WTC11 (cell line): ENCODE results near the gene ARHGAP30. TPM values are rescaled to one million over a fixed set of nuclear protein-coding genes. Genes with fewer than 3 reads are reported as not detected.

ENCODE experiments used
- ATAC-seq: fragments of 200-7000 bp; cut with Tn5 transposase; 2 replicates; pipeline ENCODE4 v1.10.0; 2021; ENCODE audit warnings: mild to moderate bottlenecking, moderate library complexity
- CTCF ChIA-PET: fragments of 300-600 bp; sonication (Branson Sonifier 250); formaldehyde crosslinking; loops from one replicate; lab custom pipeline; 2021; ENCODE audit warnings: antibody characterized with exemption; lab: Charles Lee
- POLR2A ChIA-PET: fragments of 350-600 bp; sonication (Branson Sonifier 250); formaldehyde crosslinking; loops from one replicate; lab custom pipeline; 2021; ENCODE audit warnings: antibody characterized with exemption; lab: Charles Lee
- DNase-seq: peaks from one replicate; pipeline ENCODE4 v3.0.0; 2021; ENCODE audit warnings: low spot score
- H3K27ac Mint-ChIP-seq: 2 replicates; pipeline ENCODE4 v1.8.0; 2021; ENCODE audit warnings: mixed read lengths
- H3K27me3 Mint-ChIP-seq: 2 replicates; pipeline ENCODE4 v1.8.0; 2021; ENCODE audit warnings: low read depth, mild to moderate bottlenecking, moderate library complexity, mixed read lengths
- H3K36me3 Mint-ChIP-seq: 2 replicates; pipeline ENCODE4 v1.8.0; 2021; ENCODE audit warnings: mixed read lengths
- H3K4me1 Mint-ChIP-seq: 2 replicates; pipeline ENCODE4 v1.8.0; 2022; ENCODE audit warnings: mixed read lengths
- H3K4me3 Mint-ChIP-seq: 2 replicates; pipeline ENCODE4 v1.8.0; 2021; ENCODE audit warnings: mild to moderate bottlenecking, moderate library complexity, mixed read lengths
- H3K9me3 Mint-ChIP-seq: 2 replicates; pipeline ENCODE4 v1.8.0; 2021; ENCODE audit warnings: mixed read lengths
- CREB1 ChIP-seq: sonication (generic); formaldehyde crosslinking; IDR thresholded peaks from 2 replicates; pipeline ENCODE4 v1.8.0; 2023; ENCODE audit warnings: mild to moderate bottlenecking, missing genetic modification reagents
- ELF4 ChIP-seq: sonication (generic); formaldehyde crosslinking; IDR thresholded peaks from 2 replicates; pipeline ENCODE4 v1.8.1; 2022; ENCODE audit warnings: low read depth, mild to moderate bottlenecking, moderate library complexity, missing genetic modification reagents
- EMX1 ChIP-seq: fragments of 250-450 bp; sonication (Bioruptor Pico); IDR thresholded peaks from 2 replicates; pipeline ENCODE4 v1.8.0; 2021; ENCODE audit warnings: mild to moderate bottlenecking
- FOXJ3 ChIP-seq: sonication (generic); formaldehyde crosslinking; IDR thresholded peaks from 2 replicates; pipeline ENCODE4 v1.9.0; 2021; ENCODE audit warnings: missing genetic modification reagents, mild to moderate bottlenecking, borderline replicate concordance
- GTF2I ChIP-seq: fragments of 250-450 bp; sonication (Bioruptor Pico); conservative IDR thresholded peaks from 2 replicates; pipeline ENCODE4 v1.4.0; 2021; ENCODE audit warnings: mild to moderate bottlenecking
- KAT7 ChIP-seq: sonication (generic); formaldehyde crosslinking; IDR thresholded peaks from 2 replicates; pipeline ENCODE4 v1.8.1; 2023; ENCODE audit warnings: missing genetic modification reagents, mild to moderate bottlenecking, borderline replicate concordance
- SMAD4 ChIP-seq: sonication (generic); formaldehyde crosslinking; IDR thresholded peaks from 2 replicates; pipeline ENCODE4 v1.8.0; 2022; ENCODE audit warnings: mild to moderate bottlenecking, missing genetic modification reagents
- TEAD1 ChIP-seq: sonication (generic); formaldehyde crosslinking; IDR thresholded peaks from 2 replicates; pipeline ENCODE4 v1.8.0; 2022; ENCODE audit warnings: mild to moderate bottlenecking, missing genetic modification reagents
- TP53 ChIP-seq: sonication (generic); formaldehyde crosslinking; IDR thresholded peaks from 2 replicates; pipeline ENCODE4 v1.8.1; 2023; ENCODE audit warnings: mild to moderate bottlenecking, missing genetic modification reagents
- ZBTB21 ChIP-seq: sonication (generic); formaldehyde crosslinking; IDR thresholded peaks from 2 replicates; pipeline ENCODE4 v1.8.1; 2023; ENCODE audit warnings: mild to moderate bottlenecking, missing genetic modification reagents, borderline replicate concordance
- ZNF416 ChIP-seq: fragments of 250-450 bp; sonication (Bioruptor Pico); IDR thresholded peaks from 2 replicates; pipeline ENCODE4 v1.9.0; 2021; ENCODE audit warnings: mild to moderate bottlenecking, inconsistent platforms
- total RNA-seq: library from RNA; stranded (reverse); gene quantifications from 3 replicates; pipeline ENCODE4 v1.2.3, GENCODE V29; 2021
- TF ChIP-seq, protein P1 (sequence below): sonication (generic); formaldehyde crosslinking; IDR thresholded peaks from 2 replicates; pipeline ENCODE4 v1.8.0; 2023; ENCODE audit warnings: mild to moderate bottlenecking, missing genetic modification reagents
- TF ChIP-seq, protein P2 (sequence below): fragments of 250-450 bp; sonication (Bioruptor Pico); IDR thresholded peaks from 2 replicates; pipeline ENCODE4 v1.9.0; 2021; ENCODE audit warnings: mild to moderate bottlenecking
- TF ChIP-seq, protein P3 (sequence below): sonication (generic); formaldehyde crosslinking; IDR thresholded peaks from 2 replicates; pipeline ENCODE4 v1.8.1; 2023; ENCODE audit warnings: mild to moderate bottlenecking, moderate library complexity, missing genetic modification reagents
- TF ChIP-seq, protein P4 (sequence below): sonication (generic); formaldehyde crosslinking; IDR thresholded peaks from 2 replicates; pipeline ENCODE4 v1.8.0; 2022; ENCODE audit warnings: mild to moderate bottlenecking, missing genetic modification reagents
- TF ChIP-seq, protein P5 (sequence below): sonication (generic); formaldehyde crosslinking; IDR thresholded peaks from 2 replicates; pipeline ENCODE4 v1.8.1; 2022; ENCODE audit warnings: mild to moderate bottlenecking, moderate library complexity, missing genetic modification reagents
- TF ChIP-seq, protein P6 (sequence below): sonication (generic); formaldehyde crosslinking; IDR thresholded peaks from 2 replicates; pipeline ENCODE4 v1.8.0; 2023; ENCODE audit warnings: missing genetic modification reagents, mild to moderate bottlenecking, borderline replicate concordance
- TF ChIP-seq, protein P7 (sequence below): sonication (generic); formaldehyde crosslinking; IDR thresholded peaks from 2 replicates; pipeline ENCODE4 v1.8.1; 2022; ENCODE audit warnings: low read depth, mild to moderate bottlenecking, moderate library complexity, missing genetic modification reagents, borderline replicate concordance

Gene ARHGAP30
- total RNA-seq, 1 experiment from 2014 or later, result 0.52 TPM

DNA sequence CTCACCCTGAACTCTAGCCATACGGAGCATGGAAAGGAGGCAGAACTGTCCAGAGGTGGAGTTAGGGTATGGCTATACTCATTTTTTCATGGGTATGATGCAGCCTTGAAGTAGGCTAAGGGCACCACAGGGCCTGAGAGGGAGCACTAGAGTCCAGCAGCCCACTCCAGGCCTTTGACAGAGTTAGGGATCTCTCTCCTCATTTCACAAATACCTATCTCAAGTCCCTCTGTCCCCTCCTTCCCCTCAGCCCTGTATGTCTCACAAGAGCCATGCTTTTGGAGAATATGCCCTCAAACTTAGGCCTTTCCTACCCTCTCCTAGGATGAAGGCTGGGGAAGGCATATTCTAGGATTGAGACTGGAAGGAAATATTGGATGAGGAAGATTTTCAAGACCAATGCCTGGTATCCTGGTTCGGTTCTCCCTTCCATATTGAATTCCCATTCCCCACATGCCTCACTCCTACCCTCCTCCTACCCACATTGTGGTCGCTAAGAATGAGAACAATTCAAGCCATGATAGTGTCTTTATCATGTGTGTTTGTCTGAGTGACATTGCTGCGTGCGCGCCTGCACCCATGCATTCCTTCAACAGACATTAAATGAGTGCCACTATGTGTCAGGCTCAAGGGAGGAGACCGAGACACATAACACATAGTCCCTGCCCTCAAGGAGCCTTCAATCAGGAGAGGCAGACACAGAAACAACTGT lies 22.3 kb upstream of the ARHGAP30 start (continued):
- TF ChIP-seq, protein P1, sequence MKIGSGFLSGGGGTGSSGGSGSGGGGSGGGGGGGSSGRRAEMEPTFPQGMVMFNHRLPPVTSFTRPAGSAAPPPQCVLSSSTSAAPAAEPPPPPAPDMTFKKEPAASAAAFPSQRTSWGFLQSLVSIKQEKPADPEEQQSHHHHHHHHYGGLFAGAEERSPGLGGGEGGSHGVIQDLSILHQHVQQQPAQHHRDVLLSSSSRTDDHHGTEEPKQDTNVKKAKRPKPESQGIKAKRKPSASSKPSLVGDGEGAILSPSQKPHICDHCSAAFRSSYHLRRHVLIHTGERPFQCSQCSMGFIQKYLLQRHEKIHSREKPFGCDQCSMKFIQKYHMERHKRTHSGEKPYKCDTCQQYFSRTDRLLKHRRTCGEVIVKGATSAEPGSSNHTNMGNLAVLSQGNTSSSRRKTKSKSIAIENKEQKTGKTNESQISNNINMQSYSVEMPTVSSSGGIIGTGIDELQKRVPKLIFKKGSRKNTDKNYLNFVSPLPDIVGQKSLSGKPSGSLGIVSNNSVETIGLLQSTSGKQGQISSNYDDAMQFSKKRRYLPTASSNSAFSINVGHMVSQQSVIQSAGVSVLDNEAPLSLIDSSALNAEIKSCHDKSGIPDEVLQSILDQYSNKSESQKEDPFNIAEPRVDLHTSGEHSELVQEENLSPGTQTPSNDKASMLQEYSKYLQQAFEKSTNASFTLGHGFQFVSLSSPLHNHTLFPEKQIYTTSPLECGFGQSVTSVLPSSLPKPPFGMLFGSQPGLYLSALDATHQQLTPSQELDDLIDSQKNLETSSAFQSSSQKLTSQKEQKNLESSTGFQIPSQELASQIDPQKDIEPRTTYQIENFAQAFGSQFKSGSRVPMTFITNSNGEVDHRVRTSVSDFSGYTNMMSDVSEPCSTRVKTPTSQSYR (CRISPR knock-in tag), result no peak
- no peak for TF ChIP-seq SMAD4 (CRISPR knock-in tag)

DNA sequence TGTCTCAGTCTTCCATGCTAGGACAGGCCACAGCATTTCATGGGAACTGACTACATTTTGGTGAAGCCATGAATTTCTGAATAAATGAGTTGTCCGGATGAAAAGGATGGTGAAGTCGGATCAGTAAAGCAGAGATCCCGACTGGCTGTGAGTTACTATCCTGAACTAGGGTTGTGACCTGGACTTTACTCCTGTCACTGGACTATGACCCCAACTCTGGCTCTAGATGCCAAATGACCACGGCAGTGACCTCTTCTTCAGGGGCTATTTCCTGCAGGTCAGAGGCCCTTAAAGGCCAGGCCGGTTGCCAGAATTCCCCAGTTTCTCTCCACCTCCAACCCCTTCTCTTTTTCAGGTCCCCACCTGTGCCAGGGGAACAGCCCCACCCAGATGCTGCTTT lies 21.4 kb upstream of the ARHGAP30 start:
- H3K4me1 Mint-ChIP-seq, result peaks cover 13% of the 10 kb centered on the region
- POLR2A ChIA-PET, result no interaction called here

More for the DNA sequence above, 21.4 kb upstream of the ARHGAP30 start:
- no peak for TF ChIP-seq CREB1 (CRISPR knock-in tag)
- TF ChIP-seq, protein P2, sequence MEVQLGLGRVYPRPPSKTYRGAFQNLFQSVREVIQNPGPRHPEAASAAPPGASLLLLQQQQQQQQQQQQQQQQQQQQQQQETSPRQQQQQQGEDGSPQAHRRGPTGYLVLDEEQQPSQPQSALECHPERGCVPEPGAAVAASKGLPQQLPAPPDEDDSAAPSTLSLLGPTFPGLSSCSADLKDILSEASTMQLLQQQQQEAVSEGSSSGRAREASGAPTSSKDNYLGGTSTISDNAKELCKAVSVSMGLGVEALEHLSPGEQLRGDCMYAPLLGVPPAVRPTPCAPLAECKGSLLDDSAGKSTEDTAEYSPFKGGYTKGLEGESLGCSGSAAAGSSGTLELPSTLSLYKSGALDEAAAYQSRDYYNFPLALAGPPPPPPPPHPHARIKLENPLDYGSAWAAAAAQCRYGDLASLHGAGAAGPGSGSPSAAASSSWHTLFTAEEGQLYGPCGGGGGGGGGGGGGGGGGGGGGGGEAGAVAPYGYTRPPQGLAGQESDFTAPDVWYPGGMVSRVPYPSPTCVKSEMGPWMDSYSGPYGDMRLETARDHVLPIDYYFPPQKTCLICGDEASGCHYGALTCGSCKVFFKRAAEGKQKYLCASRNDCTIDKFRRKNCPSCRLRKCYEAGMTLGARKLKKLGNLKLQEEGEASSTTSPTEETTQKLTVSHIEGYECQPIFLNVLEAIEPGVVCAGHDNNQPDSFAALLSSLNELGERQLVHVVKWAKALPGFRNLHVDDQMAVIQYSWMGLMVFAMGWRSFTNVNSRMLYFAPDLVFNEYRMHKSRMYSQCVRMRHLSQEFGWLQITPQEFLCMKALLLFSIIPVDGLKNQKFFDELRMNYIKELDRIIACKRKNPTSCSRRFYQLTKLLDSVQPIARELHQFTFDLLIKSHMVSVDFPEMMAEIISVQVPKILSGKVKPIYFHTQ (CRISPR knock-in tag), result no peak
- TF ChIP-seq GTF2I (CRISPR knock-in tag), result no peak
- TF ChIP-seq, protein P3, sequence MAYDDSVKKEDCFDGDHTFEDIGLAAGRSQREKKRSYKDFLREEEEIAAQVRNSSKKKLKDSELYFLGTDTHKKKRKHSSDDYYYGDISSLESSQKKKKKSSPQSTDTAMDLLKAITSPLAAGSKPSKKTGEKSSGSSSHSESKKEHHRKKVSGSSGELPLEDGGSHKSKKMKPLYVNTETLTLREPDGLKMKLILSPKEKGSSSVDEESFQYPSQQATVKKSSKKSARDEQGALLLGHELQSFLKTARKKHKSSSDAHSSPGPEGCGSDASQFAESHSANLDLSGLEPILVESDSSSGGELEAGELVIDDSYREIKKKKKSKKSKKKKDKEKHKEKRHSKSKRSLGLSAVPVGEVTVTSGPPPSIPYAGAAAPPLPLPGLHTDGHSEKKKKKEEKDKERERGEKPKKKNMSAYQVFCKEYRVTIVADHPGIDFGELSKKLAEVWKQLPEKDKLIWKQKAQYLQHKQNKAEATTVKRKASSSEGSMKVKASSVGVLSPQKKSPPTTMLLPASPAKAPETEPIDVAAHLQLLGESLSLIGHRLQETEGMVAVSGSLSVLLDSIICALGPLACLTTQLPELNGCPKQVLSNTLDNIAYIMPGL (CRISPR knock-in tag), result no peak
- TF ChIP-seq TP53 (CRISPR knock-in tag), result no peak
- TF ChIP-seq, protein P4, sequence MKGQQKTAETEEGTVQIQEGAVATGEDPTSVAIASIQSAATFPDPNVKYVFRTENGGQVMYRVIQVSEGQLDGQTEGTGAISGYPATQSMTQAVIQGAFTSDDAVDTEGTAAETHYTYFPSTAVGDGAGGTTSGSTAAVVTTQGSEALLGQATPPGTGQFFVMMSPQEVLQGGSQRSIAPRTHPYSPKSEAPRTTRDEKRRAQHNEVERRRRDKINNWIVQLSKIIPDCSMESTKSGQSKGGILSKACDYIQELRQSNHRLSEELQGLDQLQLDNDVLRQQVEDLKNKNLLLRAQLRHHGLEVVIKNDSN, result no peak
- TF ChIP-seq, protein P5, sequence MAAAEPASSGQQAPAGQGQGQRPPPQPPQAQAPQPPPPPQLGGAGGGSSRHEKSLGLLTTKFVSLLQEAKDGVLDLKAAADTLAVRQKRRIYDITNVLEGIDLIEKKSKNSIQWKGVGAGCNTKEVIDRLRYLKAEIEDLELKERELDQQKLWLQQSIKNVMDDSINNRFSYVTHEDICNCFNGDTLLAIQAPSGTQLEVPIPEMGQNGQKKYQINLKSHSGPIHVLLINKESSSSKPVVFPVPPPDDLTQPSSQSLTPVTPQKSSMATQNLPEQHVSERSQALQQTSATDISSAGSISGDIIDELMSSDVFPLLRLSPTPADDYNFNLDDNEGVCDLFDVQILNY, result no peak
- no peak for TF ChIP-seq FOXJ3 (CRISPR knock-in tag)
- TF ChIP-seq ELF4 (CRISPR knock-in tag), result no peak
- TF ChIP-seq ZNF416 (CRISPR knock-in tag), result no peak
- no peak for TF ChIP-seq TEAD1 (CRISPR knock-in tag)
- TF ChIP-seq, protein P6, sequence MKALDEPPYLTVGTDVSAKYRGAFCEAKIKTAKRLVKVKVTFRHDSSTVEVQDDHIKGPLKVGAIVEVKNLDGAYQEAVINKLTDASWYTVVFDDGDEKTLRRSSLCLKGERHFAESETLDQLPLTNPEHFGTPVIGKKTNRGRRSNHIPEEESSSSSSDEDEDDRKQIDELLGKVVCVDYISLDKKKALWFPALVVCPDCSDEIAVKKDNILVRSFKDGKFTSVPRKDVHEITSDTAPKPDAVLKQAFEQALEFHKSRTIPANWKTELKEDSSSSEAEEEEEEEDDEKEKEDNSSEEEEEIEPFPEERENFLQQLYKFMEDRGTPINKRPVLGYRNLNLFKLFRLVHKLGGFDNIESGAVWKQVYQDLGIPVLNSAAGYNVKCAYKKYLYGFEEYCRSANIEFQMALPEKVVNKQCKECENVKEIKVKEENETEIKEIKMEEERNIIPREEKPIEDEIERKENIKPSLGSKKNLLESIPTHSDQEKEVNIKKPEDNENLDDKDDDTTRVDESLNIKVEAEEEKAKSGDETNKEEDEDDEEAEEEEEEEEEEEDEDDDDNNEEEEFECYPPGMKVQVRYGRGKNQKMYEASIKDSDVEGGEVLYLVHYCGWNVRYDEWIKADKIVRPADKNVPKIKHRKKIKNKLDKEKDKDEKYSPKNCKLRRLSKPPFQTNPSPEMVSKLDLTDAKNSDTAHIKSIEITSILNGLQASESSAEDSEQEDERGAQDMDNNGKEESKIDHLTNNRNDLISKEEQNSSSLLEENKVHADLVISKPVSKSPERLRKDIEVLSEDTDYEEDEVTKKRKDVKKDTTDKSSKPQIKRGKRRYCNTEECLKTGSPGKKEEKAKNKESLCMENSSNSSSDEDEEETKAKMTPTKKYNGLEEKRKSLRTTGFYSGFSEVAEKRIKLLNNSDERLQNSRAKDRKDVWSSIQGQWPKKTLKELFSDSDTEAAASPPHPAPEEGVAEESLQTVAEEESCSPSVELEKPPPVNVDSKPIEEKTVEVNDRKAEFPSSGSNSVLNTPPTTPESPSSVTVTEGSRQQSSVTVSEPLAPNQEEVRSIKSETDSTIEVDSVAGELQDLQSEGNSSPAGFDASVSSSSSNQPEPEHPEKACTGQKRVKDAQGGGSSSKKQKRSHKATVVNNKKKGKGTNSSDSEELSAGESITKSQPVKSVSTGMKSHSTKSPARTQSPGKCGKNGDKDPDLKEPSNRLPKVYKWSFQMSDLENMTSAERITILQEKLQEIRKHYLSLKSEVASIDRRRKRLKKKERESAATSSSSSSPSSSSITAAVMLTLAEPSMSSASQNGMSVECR (CRISPR knock-in tag), result no peak
- no peak for TF ChIP-seq ZBTB21 (CRISPR knock-in tag)
- TF ChIP-seq EMX1, result no peak
- TF ChIP-seq KAT7 (CRISPR knock-in tag), result no peak
- TF ChIP-seq, protein P7, sequence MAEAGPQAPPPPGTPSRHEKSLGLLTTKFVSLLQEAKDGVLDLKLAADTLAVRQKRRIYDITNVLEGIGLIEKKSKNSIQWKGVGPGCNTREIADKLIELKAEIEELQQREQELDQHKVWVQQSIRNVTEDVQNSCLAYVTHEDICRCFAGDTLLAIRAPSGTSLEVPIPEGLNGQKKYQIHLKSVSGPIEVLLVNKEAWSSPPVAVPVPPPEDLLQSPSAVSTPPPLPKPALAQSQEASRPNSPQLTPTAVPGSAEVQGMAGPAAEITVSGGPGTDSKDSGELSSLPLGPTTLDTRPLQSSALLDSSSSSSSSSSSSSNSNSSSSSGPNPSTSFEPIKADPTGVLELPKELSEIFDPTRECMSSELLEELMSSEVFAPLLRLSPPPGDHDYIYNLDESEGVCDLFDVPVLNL, result no peak
- H3K36me3 Mint-ChIP-seq, result no peaks in the 10 kb centered on the region
- H3K27me3 Mint-ChIP-seq, result peaks cover 6% of the 10 kb centered on the region; the same call in 1 of the 2 replicates
- no peaks in the 10 kb centered on the region for H3K9me3 Mint-ChIP-seq
- H3K4me3 Mint-ChIP-seq, result no peak overlapping the region
- CTCF ChIA-PET, result interaction anchor here (0.6 to 3.0 kb wide), 2 partner anchors 20 to 133 kb away, joined by 3 to 23 read pairs; no protein-coding TSS in a partner anchor
- ATAC-seq, result no peak
- no peak for DNase-seq
- no peak overlapping the region for H3K27ac Mint-ChIP-seq
